HL-60 (cell line): ENCODE results near the gene GM2A.

Source experiments
- CTCF ChIP-seq: IDR thresholded peaks from one replicate; pipeline ENCODE4 v1.5.1; 2011; ENCODE audit warnings: low read length, control low read depth, inconsistent platforms; ENCODE audit not compliant: insufficient read depth
- POLR2AphosphoS5 ChIP-seq: IDR thresholded peaks from 2 replicates; pipeline ENCODE4 v1.6.1; 2012; ENCODE audit warnings: low read depth
- REST ChIP-seq: IDR thresholded peaks from 2 replicates; pipeline ENCODE4 v1.6.1; 2012; ENCODE audit warnings: low read depth; ENCODE audit not compliant: insufficient replicate concordance
- SPI1 ChIP-seq: IDR thresholded peaks from 2 replicates; pipeline ENCODE4 v1.6.1; 2012; ENCODE audit warnings: low read depth, mild to moderate bottlenecking, borderline replicate concordance

- TF ChIP-seq POLR2AphosphoS5: 0 out of 2 replicates have a peak, but pooled peaks have one; percentile 18
- TF ChIP-seq CTCF: no peak
- no peak for TF ChIP-seq SPI1
- TF ChIP-seq REST: no peak
Observed at GRCh38 chr5:151234476-151235238, 18.3 kb upstream of the GM2A start.
